Fibroblast of skin of left biceps (primary cell): Measurements from ENCODE around the gene NRL.
"Not testable (repeated sequence)": the region's sequence is repeated elsewhere in the genome, so short reads cannot be mapped to it uniquely, and the experiment has no call there.

Experiments
- DNase-seq, 2 experiments: peaks; one replicate each; pipeline ENCODE4 v3.0.0-alpha.2; 2013; ENCODE audit warnings: low read depth in 2 of 2

The NRL gene

GRCh38 chr14:24123424-24124417 is 9.0 kb upstream of the NRL start:
- no peak for DNase-seq

- DNase-seq, result no peak
These were observed 8.1 kb upstream of the NRL start for GRCh38 chr14:24122898-24123297.

- no peak for DNase-seq
These were observed 7.7 kb upstream of the NRL start for GRCh38 chr14:24122416-24122815.

- no peak for DNase-seq
These were observed 6.5 kb upstream of the NRL start for GRCh38 chr14:24121210-24121609.

GRCh38 chr14:24119691-24120090 is 4.9 kb upstream of the NRL start:
- no peak for DNase-seq

GRCh38 chr14:24117179-24117578 is 2.4 kb upstream of the NRL start:
- DNase-seq, result no peak

GRCh38 chr14:24116128-24116814 is 1.5 kb upstream of the NRL start:
- DNase-seq, result no peak

- DNase-seq, result no peak
These were observed 826 bp upstream of the NRL start for GRCh38 chr14:24115422-24116127.

- DNase-seq, result peak; percentile 49 to 53
These were observed 783 bp downstream of the NRL start for GRCh38 chr14:24113801-24114531.

- DNase-seq, result no peak
These were observed 1.4 kb downstream of the NRL start for GRCh38 chr14:24113379-24113800.

- DNase-seq, result no peak
These were observed 4.2 kb downstream of the NRL start for GRCh38 chr14:24110523-24110922.

- no peak for DNase-seq
These were observed 4.7 kb downstream of the NRL start for GRCh38 chr14:24110060-24110459.

GRCh38 chr14:24108336-24108874 is 6.3 kb downstream of the NRL start:
- no peak for DNase-seq

GRCh38 chr14:24106672-24107271 is 8.0 kb downstream of the NRL start:
- DNase-seq, result no peak

GRCh38 chr14:24105609-24106239 is 9.0 kb downstream of the NRL start:
- DNase-seq, result not testable (repeated sequence)

- DNase-seq, result no peak
These were observed 11.3 kb downstream of the NRL start for GRCh38 chr14:24103451-24103850.

GRCh38 chr14:24102357-24103048 is 12.2 kb downstream of the NRL start:
- no peak for DNase-seq

- no peak for DNase-seq
These were observed 13.7 kb downstream of the NRL start for GRCh38 chr14:24100982-24101494.

- no peak for DNase-seq
These were observed 14.4 kb downstream of the NRL start for GRCh38 chr14:24100197-24100981.
